NCI-H1105 treated with DMSO at 0.1 percent for 48 hours (cell line): Measurements from ENCODE around the gene PAX8.
"Not testable (repeated sequence)": the region's sequence is repeated elsewhere in the genome, so short reads cannot be mapped to it uniquely, and the experiment has no call there.

ENCODE experiments used
- DNase-seq: peaks from one replicate; lab custom pipeline; 2025; lab: John Stamatoyannopoulos, UW

Gene PAX8

GRCh38 chr2:113236367-113237159, 42.2 kb downstream of the PAX8 start:
- DNase-seq, result no peak

- not testable (repeated sequence) for DNase-seq
Measured at GRCh38 chr2:113235347-113236226, 43.1 kb downstream of the PAX8 start.

- DNase-seq, result no peak
Measured at GRCh38 chr2:113234721-113235346, 43.9 kb downstream of the PAX8 start.

GRCh38 chr2:113233593-113234550, 44.8 kb downstream of the PAX8 start:
- no peak for DNase-seq

GRCh38 chr2:113232740-113233139, 46.0 kb downstream of the PAX8 start:
- no peak for DNase-seq

GRCh38 chr2:113232123-113232522, 46.6 kb downstream of the PAX8 start:
- DNase-seq, result no peak

GRCh38 chr2:113231064-113231463, 47.7 kb downstream of the PAX8 start:
- no peak for DNase-seq

GRCh38 chr2:113230531-113230930, 48.2 kb downstream of the PAX8 start:
- DNase-seq, result no peak

- DNase-seq, result no peak
Measured at GRCh38 chr2:113229795-113230194, 48.9 kb downstream of the PAX8 start.

- no peak for DNase-seq
Measured at GRCh38 chr2:113228991-113229716, 49.6 kb downstream of the PAX8 start.

GRCh38 chr2:113228351-113228750, 50.4 kb downstream of the PAX8 start:
- no peak for DNase-seq

GRCh38 chr2:113227698-113228097, 51.0 kb downstream of the PAX8 start:
- no peak for DNase-seq

GRCh38 chr2:113227290-113227689, 51.4 kb downstream of the PAX8 start:
- DNase-seq, result no peak

- no peak for DNase-seq
Measured at GRCh38 chr2:113226462-113226861, 52.3 kb downstream of the PAX8 start.

- DNase-seq, result peak; percentile 79
Measured at GRCh38 chr2:113225263-113226259, 53.2 kb downstream of the PAX8 start.

- no peak for DNase-seq
Measured at GRCh38 chr2:113224647-113225236, 54.0 kb downstream of the PAX8 start.

- no peak for DNase-seq
Measured at GRCh38 chr2:113223813-113224212, 54.9 kb downstream of the PAX8 start.

- DNase-seq, result no peak
Measured at GRCh38 chr2:113221846-113222245, 56.9 kb downstream of the PAX8 start.
